DND-41 (cell line): Measurements from ENCODE around the gene PRR5L.

Experiments
- ATAC-seq: fragments of 200-7000 bp; cut with Tn5 transposase; 3 replicates; pipeline ENCODE4 v1.9.1; 2021; ENCODE audit warnings: low read depth; ENCODE audit not compliant: insufficient read depth
- DNase-seq: peaks from one replicate; pipeline ENCODE4 v3.0.0-alpha.2; 2020
- H2AFZ ChIP-seq: 2 replicates; pipeline ENCODE4 v1.6.0; 2012; ENCODE audit warnings: low read depth, low read length
- H3K27ac ChIP-seq: 2 replicates; pipeline ENCODE4 v1.5.1; 2012; ENCODE audit warnings: low read length, inconsistent platforms
- H3K27me3 ChIP-seq: fragments of 200-600 bp; sonication (generic); 2 replicates; pipeline ENCODE4 v1.6.0; 2012; ENCODE audit warnings: low read length, mild to moderate bottlenecking, inconsistent platforms; ENCODE audit not compliant: insufficient read depth, poor library complexity
- H3K36me3 ChIP-seq: 2 replicates; pipeline ENCODE4 v1.5.1; 2012; ENCODE audit warnings: low read length, inconsistent platforms; ENCODE audit not compliant: insufficient read depth
- H3K4me1 ChIP-seq: 2 replicates; pipeline ENCODE4 v1.5.1; 2012; ENCODE audit warnings: mild to moderate bottlenecking, low read length; ENCODE audit not compliant: insufficient read depth
- H3K4me2 ChIP-seq: 2 replicates; pipeline ENCODE4 v1.6.0; 2012; ENCODE audit warnings: mild to moderate bottlenecking, moderate library complexity, low read length, inconsistent platforms; ENCODE audit not compliant: insufficient read depth
- H3K4me3 ChIP-seq, 2 experiments: fragments of 200-600 bp in 1 of 2; shearing (Covaris generic) in 1 of 2; 2 replicates each; pipeline ENCODE4 v1.5.1; 2012 to 2016; ENCODE audit warnings: inconsistent platforms in 2 of 2, low read length in 2 of 2, mild to moderate bottlenecking in 2 of 2, low read depth in 1 of 2, moderate library complexity in 1 of 2
- H3K79me2 ChIP-seq: 2 replicates; pipeline ENCODE4 v1.6.0; 2012; ENCODE audit warnings: low read length, inconsistent platforms; ENCODE audit not compliant: insufficient read depth
- H3K9ac ChIP-seq: 2 replicates; pipeline ENCODE4 v1.6.0; 2012; ENCODE audit warnings: low read depth, mild to moderate bottlenecking, inconsistent platforms, low read length, moderate library complexity
- H3K9me3 ChIP-seq: 2 replicates; pipeline ENCODE4 v1.5.1; 2012; ENCODE audit warnings: low read length, moderate library complexity, mild to moderate bottlenecking, inconsistent platforms; ENCODE audit not compliant: insufficient read depth, severe bottlenecking
- H4K20me1 ChIP-seq: 2 replicates; pipeline ENCODE4 v1.6.0; 2012; ENCODE audit warnings: low read length; ENCODE audit not compliant: insufficient read depth
- CTCF ChIP-seq: IDR thresholded peaks from 2 replicates; pipeline ENCODE4 v1.5.1; 2012; ENCODE audit warnings: borderline replicate concordance, low read length, moderate library complexity, mild to moderate bottlenecking; ENCODE audit not compliant: poor library complexity, severe bottlenecking; ENCODE audit errors: extremely low read depth
- EZH2 ChIP-seq: IDR thresholded peaks from 3 replicates; pipeline ENCODE4 v1.6.1; 2012; ENCODE audit warnings: borderline replicate concordance, low read depth, mild to moderate bottlenecking, moderate library complexity, low read length, inconsistent platforms; ENCODE audit not compliant: severe bottlenecking

Gene PRR5L

GRCh38 chr11:36328966-36329673 is 33.0 kb downstream of the PRR5L start:
- Histone ChIP-seq H3K27ac (no peak overlapping the region), H3K9ac (no peak overlapping the region), H3K27me3 (peaks cover 2% of the 10 kb centered on the region), H3K4me3 (no peak overlapping the region), H4K20me1 (no peaks in the 10 kb centered on the region), H3K9me3 (no peaks in the 10 kb centered on the region), H3K4me1 (no peaks in the 10 kb centered on the region), H3K36me3 (no peaks in the 10 kb centered on the region), H3K4me2 (no peak overlapping the region), H2AFZ (no peak overlapping the region), H3K79me2 (no peaks in the 10 kb centered on the region)
- TF ChIP-seq EZH2 (no peak), CTCF (no peak)
- DNase-seq = no peak
- ATAC-seq = no peak

DNA sequence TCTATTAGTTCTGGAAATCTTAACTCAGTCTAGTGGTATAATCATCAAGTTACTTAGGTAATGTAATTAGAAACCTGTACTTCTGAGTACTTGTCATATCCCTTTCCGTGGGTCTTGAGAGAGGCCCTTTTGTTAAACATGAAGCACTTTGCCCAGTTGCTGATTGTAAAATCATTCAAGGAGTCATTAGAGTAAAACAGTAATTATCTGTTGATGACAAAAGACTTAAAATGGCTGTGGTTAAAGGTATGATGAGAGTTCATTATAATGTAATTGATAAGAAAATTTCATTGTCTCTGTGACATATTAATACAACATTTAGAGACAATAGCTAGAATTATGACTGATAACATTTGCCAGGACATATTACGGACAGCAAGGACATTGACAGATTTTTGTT is 34.3 kb downstream of the PRR5L start:
- peaks cover 2% of the 10 kb centered on the region for H3K27me3 ChIP-seq
- TF ChIP-seq EZH2 = no peak
- no peak for TF ChIP-seq CTCF
- DNase-seq = no peak
- H3K9me3 ChIP-seq = no peaks in the 10 kb centered on the region
- no peak overlapping the region for H2AFZ ChIP-seq
- H3K36me3 ChIP-seq = no peaks in the 10 kb centered on the region
- no peak overlapping the region for H3K4me3 ChIP-seq
- no peak overlapping the region for H3K4me2 ChIP-seq
- H3K27ac ChIP-seq = no peak overlapping the region
- H3K9ac ChIP-seq = no peak overlapping the region
- H3K79me2 ChIP-seq = no peaks in the 10 kb centered on the region
- H3K4me1 ChIP-seq = no peaks in the 10 kb centered on the region
- no peak for ATAC-seq
- no peaks in the 10 kb centered on the region for H4K20me1 ChIP-seq

DNA sequence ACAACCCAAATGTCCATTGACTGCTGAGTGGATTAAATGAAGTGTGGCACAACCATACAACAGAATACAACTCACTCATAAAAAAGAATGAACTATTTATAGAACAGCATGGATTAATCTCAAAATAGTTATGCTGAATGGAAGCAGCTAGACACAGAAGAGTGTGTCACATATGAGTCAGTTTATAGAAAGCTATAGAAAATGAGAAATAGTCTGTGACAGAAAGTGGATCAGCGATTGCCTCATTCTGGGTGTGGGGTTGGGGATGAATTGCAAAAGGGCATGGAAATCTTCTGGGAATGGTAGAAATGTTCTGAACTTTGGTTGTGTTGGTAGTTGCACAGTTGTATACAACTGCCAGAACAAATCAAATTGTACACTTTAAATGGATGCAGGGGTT is 37.4 kb downstream of the PRR5L start:
- H3K4me2 ChIP-seq = no peak overlapping the region
- ATAC-seq (no peak), DNase-seq (no peak)
- no peaks in the 10 kb centered on the region for H3K9me3 ChIP-seq
- no peaks in the 10 kb centered on the region for H4K20me1 ChIP-seq
- TF ChIP-seq CTCF (no peak), EZH2 (no peak)
- no peaks in the 10 kb centered on the region for H3K36me3 ChIP-seq
- no peak overlapping the region for H3K27ac ChIP-seq
- no peak overlapping the region for H3K9ac ChIP-seq
- no peak overlapping the region for H3K4me3 ChIP-seq
- H3K79me2 ChIP-seq = no peaks in the 10 kb centered on the region
- no peaks in the 10 kb centered on the region for H3K4me1 ChIP-seq
- no peak overlapping the region for H2AFZ ChIP-seq
- peaks cover 3% of the 10 kb centered on the region for H3K27me3 ChIP-seq

DNA sequence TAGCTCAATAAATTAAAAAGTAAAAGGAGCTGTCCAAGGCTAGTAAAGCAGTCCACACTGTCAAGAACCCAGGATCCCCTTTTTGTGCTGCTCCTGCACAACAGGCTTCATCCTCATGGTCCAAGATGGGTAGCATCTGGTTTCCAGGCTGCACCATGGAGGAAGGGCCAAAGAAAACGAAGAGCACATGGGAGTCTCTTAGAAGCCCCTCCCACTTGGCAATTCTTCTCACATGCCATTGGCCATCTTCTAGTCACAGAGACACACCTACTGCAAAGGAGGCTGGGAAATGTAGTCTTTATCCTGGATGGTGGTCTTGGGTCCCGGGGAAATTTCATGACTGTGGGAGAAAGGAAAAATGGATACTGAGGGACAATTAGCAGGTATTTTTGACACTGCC is 37.8 kb downstream of the PRR5L start:
- Histone ChIP-seq H3K27me3 (peaks cover 3% of the 10 kb centered on the region), H3K4me1 (no peaks in the 10 kb centered on the region), H3K27ac (no peak overlapping the region), H3K4me3 (no peak overlapping the region), H4K20me1 (no peaks in the 10 kb centered on the region), H3K9me3 (no peaks in the 10 kb centered on the region), H2AFZ (no peak overlapping the region), H3K4me2 (no peak overlapping the region), H3K9ac (no peak overlapping the region), H3K36me3 (no peaks in the 10 kb centered on the region), H3K79me2 (no peaks in the 10 kb centered on the region)
- DNase-seq = peak; percentile 5
- peak; percentile 68; the same call in 2 of the 3 replicates for ATAC-seq
- TF ChIP-seq CTCF (no peak), EZH2 (no peak)
